A673 (cell line): ENCODE data around the gene CCM2L. TPM values are rescaled to one million over a fixed set of nuclear protein-coding genes. Genes with fewer than 3 reads are reported as not detected.

Experiments
- BruUV-seq: library from RNA; stranded (reverse); fragments of 400-500 nt; replicated peaks from 2 replicates; lab custom pipeline; 2021; lab: Mats Ljungman, UMichigan
- CTCF ChIA-PET: fragments of 300-600 bp; sonication (Branson Sonifier 250); formaldehyde crosslinking; loops from one replicate; lab custom pipeline; 2022; ENCODE audit warnings: antibody characterized with exemption; lab: Charles Lee
- POLR2A ChIA-PET: fragments of 300-600 bp; sonication (Branson Sonifier 250); formaldehyde crosslinking; loops from one replicate; lab custom pipeline; 2022; ENCODE audit warnings: antibody characterized with exemption; ENCODE audit not compliant: low non-redundant PET; lab: Charles Lee
- DNase-seq: peaks from one replicate; pipeline ENCODE4 v3.0.0-alpha.2; 2015; ENCODE audit warnings: low spot score
- H3K27ac ChIP-seq: fragments of 200-600 bp; sonication (generic); 2 replicates; pipeline ENCODE4 v1.5.1; 2016; ENCODE audit warnings: mixed run types, low read depth, mild to moderate bottlenecking, mixed read lengths, antibody characterized with exemption, low read length; ENCODE audit not compliant: poor library complexity, severe bottlenecking
- H3K27me3 ChIP-seq: fragments of 200-600 bp; sonication (generic); replicated peaks from 2 replicates; pipeline ENCODE4 v1.6.1; 2017; ENCODE audit warnings: mixed run types, low read depth, mild to moderate bottlenecking, mixed read lengths, antibody characterized with exemption, low read length; ENCODE audit not compliant: insufficient read depth, poor library complexity
- H3K36me3 ChIP-seq: fragments of 200-600 bp; sonication (generic); 2 replicates; pipeline ENCODE4 v1.6.1; 2016; ENCODE audit warnings: mixed run types, mild to moderate bottlenecking, mixed read lengths, antibody characterized with exemption, low read length; ENCODE audit not compliant: insufficient read depth, poor library complexity, severe bottlenecking
- H3K4me1 ChIP-seq: fragments of 200-600 bp; sonication (generic); 2 replicates; pipeline ENCODE4 v1.6.1; 2017; ENCODE audit warnings: mixed run types, mild to moderate bottlenecking, mixed read lengths, antibody characterized with exemption, low read length; ENCODE audit not compliant: insufficient read depth, poor library complexity, severe bottlenecking
- H3K4me3 ChIP-seq: fragments of 200-600 bp; sonication (generic); 2 replicates; pipeline ENCODE4 v1.5.1; 2016; ENCODE audit warnings: low read depth, mixed run types, mild to moderate bottlenecking, mixed read lengths, low read length; ENCODE audit not compliant: poor library complexity, severe bottlenecking
- H3K9me3 ChIP-seq: fragments of 200-600 bp; sonication (generic); 2 replicates; pipeline ENCODE4 v1.6.1; 2016; ENCODE audit warnings: mixed run types, low read depth, mild to moderate bottlenecking, mixed read lengths, antibody characterized with exemption, low read length; ENCODE audit not compliant: poor library complexity, severe bottlenecking
- EZH2 ChIP-seq: fragments of 200-600 bp; sonication (generic); IDR thresholded peaks from 2 replicates; pipeline ENCODE4 v1.6.1; 2017; ENCODE audit warnings: borderline replicate concordance, low read depth, mild to moderate bottlenecking, mixed read lengths, antibody characterized with exemption, low read length; ENCODE audit not compliant: poor library complexity, severe bottlenecking
- intact Hi-C: fragments of 100-400 bp; cut with micrococcal nuclease; formaldehyde crosslinking; loops from one replicate; pipeline ENCODE4 v1.10.0; 2022; ENCODE audit not compliant: unreplicated experiment
- total RNA-seq: library from RNA; stranded (reverse); gene quantifications from 2 replicates; pipeline ENCODE4 v1.2.3, GENCODE V29; 2021
- TF ChIP-seq, protein P1 (sequence below): fragments of 300-800, 200-600 bp; sonication (generic); conservative IDR thresholded peaks from 2 replicates; pipeline ENCODE4 v1.5.1; 2017; ENCODE audit warnings: low read depth, mild to moderate bottlenecking, antibody characterized with exemption, low read length, moderate library complexity, mixed read lengths

Gene CCM2L
- total RNA-seq, 1 experiment from 2014 or later, result not detected

DNA sequence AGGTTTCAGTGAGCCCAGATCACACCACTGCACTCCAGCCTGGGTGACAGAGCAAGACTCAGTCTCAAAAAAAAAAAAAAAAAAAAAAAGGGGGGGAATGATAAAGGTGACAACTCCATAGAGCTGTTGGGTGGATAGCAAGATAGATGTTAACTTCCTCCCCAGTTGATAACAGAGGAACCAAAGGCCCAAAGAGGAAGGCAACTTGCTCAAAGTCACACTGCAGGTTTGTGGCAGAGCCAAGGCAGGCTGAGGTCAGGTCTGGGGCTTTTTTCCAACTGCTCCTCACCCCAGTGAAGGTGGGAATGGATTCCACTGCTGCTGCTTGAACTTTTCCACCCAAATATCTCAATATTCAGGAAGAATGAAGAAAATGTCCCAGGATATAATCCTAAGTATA, 68.6 kb downstream of the CCM2L start:
- Histone ChIP-seq H3K36me3 (no peaks in the 10 kb centered on the region), H3K27ac (no peak overlapping the region), H3K9me3 (no peaks in the 10 kb centered on the region), H3K4me3 (no peak overlapping the region), H3K4me1 (no peaks in the 10 kb centered on the region), H3K27me3 (peaks cover 48% of the 10 kb centered on the region)
- intact Hi-C loops, result no loop called here
- POLR2A ChIA-PET, result no interaction called here
- BruUV-seq, result no TSS peak
- no peak for DNase-seq
- CTCF ChIA-PET, result interaction anchor here (0.7 kb wide), 1 partner anchor 13 kb away, joined by 13 read pairs; no protein-coding TSS in a partner anchor
- TF ChIP-seq EZH2, result no peak
- TF ChIP-seq, protein P1, sequence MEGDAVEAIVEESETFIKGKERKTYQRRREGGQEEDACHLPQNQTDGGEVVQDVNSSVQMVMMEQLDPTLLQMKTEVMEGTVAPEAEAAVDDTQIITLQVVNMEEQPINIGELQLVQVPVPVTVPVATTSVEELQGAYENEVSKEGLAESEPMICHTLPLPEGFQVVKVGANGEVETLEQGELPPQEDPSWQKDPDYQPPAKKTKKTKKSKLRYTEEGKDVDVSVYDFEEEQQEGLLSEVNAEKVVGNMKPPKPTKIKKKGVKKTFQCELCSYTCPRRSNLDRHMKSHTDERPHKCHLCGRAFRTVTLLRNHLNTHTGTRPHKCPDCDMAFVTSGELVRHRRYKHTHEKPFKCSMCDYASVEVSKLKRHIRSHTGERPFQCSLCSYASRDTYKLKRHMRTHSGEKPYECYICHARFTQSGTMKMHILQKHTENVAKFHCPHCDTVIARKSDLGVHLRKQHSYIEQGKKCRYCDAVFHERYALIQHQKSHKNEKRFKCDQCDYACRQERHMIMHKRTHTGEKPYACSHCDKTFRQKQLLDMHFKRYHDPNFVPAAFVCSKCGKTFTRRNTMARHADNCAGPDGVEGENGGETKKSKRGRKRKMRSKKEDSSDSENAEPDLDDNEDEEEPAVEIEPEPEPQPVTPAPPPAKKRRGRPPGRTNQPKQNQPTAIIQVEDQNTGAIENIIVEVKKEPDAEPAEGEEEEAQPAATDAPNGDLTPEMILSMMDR, result no peak

DNA sequence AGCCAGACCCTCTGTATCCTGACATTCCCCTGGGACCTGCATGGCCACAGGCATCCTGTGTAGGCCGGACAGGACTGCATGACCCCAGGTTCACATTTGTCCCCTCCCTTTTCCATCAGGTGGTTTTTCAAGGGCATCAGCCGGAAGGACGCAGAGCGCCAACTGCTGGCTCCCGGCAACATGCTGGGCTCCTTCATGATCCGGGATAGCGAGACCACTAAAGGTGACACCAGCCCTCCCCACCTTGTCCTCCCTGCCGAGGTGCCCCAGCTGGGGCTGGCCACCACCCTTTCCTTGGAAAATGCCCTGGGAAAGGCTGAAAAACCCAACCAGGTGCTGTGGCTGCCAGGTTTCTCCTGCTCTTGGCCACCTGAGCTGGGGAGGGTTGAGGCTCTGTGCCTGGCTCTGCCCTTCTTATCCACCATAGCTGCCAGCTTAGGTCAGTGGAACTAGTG, 69.4 kb downstream of the CCM2L start:
- intact Hi-C loops, result no loop called here
- Histone ChIP-seq H3K27ac (no peak overlapping the region), H3K36me3 (no peaks in the 10 kb centered on the region), H3K9me3 (no peaks in the 10 kb centered on the region), H3K4me1 (no peaks in the 10 kb centered on the region), H3K27me3 (peaks cover 52% of the 10 kb centered on the region), H3K4me3 (no peak overlapping the region)
- ChIA-PET POLR2A (no interaction called here), CTCF (no interaction called here)
- BruUV-seq, result no TSS peak
- TF ChIP-seq, protein P1, result no peak
- TF ChIP-seq EZH2, result no peak
- DNase-seq, result no peak

DNA sequence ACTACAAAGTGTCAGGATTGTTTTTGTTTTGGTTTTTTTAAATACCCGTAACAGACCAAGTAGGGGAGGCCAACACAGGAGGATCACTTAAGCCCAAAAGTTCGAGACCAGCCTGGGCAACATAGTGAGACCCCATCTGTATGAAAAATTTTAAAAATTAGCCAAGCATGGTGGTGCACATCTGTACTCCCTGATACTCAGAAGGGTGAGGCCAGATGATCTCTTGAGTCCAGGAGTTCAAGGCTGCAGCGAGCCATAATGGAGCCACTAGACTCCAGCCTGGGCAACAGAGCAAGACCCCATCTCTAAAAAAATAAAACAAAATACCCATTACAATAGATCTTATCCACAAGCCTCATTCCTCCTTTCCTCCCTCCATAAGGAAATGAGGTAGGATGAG, 70.5 kb downstream of the CCM2L start:
- CTCF ChIA-PET, result no interaction called here
- POLR2A ChIA-PET, result no interaction called here
- no TSS peak for BruUV-seq
- no peak overlapping the region for H3K4me3 ChIP-seq
- no peaks in the 10 kb centered on the region for H3K36me3 ChIP-seq
- H3K27me3 ChIP-seq, result peaks cover 47% of the 10 kb centered on the region
- no peak for TF ChIP-seq EZH2
- TF ChIP-seq, protein P1, result no peak
- no peak overlapping the region for H3K27ac ChIP-seq
- no peaks in the 10 kb centered on the region for H3K4me1 ChIP-seq
- no peaks in the 10 kb centered on the region for H3K9me3 ChIP-seq
- intact Hi-C loops, result no loop called here
- no peak for DNase-seq

Other genes starting within 250 kb of the CCM2L start
- 1.2 and 1.3 TPM in 2 replicates for gene MYLK2, start 191.1 kb upstream of the CCM2L start, total RNA-seq
- gene FOXS1, start 164.8 kb upstream of the CCM2L start, total RNA-seq, result not detected in 2 replicates
- 0.31 TPM in 1 of 2 replicates, not detected in the other for gene DUSP15, start 139.9 kb upstream of the CCM2L start, total RNA-seq
- not detected in 2 replicates for gene TTLL9, start 139.8 kb upstream of the CCM2L start, total RNA-seq
- gene PDRG1, start 58.4 kb upstream of the CCM2L start, total RNA-seq, result 18.7 and 24.3 TPM in 2 replicates
- 0.04 TPM in 1 of 2 replicates, not detected in the other for gene XKR7, start 42.3 kb upstream of the CCM2L start, total RNA-seq
- not detected in 2 replicates for gene HCK, start 41.8 kb downstream of the CCM2L start, total RNA-seq
- gene TM9SF4, start 99.3 kb downstream of the CCM2L start, total RNA-seq, result 54.1 and 54.4 TPM in 2 replicates
- gene PLAGL2, start 197.3 kb downstream of the CCM2L start, total RNA-seq, result 36.8 and 40.4 TPM in 2 replicates
- 55.9 and 56.6 TPM in 2 replicates for gene POFUT1, start 197.4 kb downstream of the CCM2L start, total RNA-seq